Activated naive CD8-positive, alpha-beta T cell treated with anti-CD3 and anti-CD28 coated beads, Interleukin-2, amount 10 ng/mL, durations not matched to agents 7 days and 5 days (primary cell): Measurements from ENCODE around the gene GPS1. TPM values are rescaled to one million over a fixed set of nuclear protein-coding genes. Genes with fewer than 3 reads are reported as not detected.

ENCODE experiments used
- ATAC-seq: fragments of 150-1000 bp; cut with Tn5 transposase; one replicate; pipeline ENCODE4 v1.10.0; 2021; ENCODE audit warnings: low read depth, moderate library complexity
- POLR2A ChIA-PET: fragments of 350-600 bp; sonication (Branson Sonifier 250); formaldehyde crosslinking; loops from one replicate; lab custom pipeline; 2021; ENCODE audit warnings: antibody characterized with exemption; lab: Charles Lee
- DNase-seq: peaks from one replicate; pipeline ENCODE4 v3.0.0; 2021
- H3K27ac Mint-ChIP-seq: one replicate; pipeline ENCODE4 v1.8.0; 2022; ENCODE audit warnings: mild to moderate bottlenecking, mixed read lengths
- H3K27me3 Mint-ChIP-seq: one replicate; pipeline ENCODE4 v1.8.0; 2022; ENCODE audit warnings: mild to moderate bottlenecking, moderate library complexity, mixed read lengths
- H3K36me3 Mint-ChIP-seq: one replicate; pipeline ENCODE4 v1.8.0; 2021; ENCODE audit warnings: mild to moderate bottlenecking, mixed read lengths
- H3K4me1 Mint-ChIP-seq: one replicate; pipeline ENCODE4 v1.8.0; 2021; ENCODE audit warnings: mixed read lengths
- H3K4me3 Mint-ChIP-seq: one replicate; pipeline ENCODE4 v1.8.0; 2022; ENCODE audit warnings: mild to moderate bottlenecking, moderate library complexity, mixed read lengths
- H3K9me3 Mint-ChIP-seq: one replicate; pipeline ENCODE4 v1.8.0; 2021; ENCODE audit warnings: mixed read lengths
- total RNA-seq, 2 experiments: library from RNA; stranded (reverse); gene quantifications; one replicate each; pipeline ENCODE4 v1.2.3, GENCODE V29; 2021

GPS1 gene
- total RNA-seq, 2 experiments from 2014 or later = 76.0 to 79.8 TPM

DNA sequence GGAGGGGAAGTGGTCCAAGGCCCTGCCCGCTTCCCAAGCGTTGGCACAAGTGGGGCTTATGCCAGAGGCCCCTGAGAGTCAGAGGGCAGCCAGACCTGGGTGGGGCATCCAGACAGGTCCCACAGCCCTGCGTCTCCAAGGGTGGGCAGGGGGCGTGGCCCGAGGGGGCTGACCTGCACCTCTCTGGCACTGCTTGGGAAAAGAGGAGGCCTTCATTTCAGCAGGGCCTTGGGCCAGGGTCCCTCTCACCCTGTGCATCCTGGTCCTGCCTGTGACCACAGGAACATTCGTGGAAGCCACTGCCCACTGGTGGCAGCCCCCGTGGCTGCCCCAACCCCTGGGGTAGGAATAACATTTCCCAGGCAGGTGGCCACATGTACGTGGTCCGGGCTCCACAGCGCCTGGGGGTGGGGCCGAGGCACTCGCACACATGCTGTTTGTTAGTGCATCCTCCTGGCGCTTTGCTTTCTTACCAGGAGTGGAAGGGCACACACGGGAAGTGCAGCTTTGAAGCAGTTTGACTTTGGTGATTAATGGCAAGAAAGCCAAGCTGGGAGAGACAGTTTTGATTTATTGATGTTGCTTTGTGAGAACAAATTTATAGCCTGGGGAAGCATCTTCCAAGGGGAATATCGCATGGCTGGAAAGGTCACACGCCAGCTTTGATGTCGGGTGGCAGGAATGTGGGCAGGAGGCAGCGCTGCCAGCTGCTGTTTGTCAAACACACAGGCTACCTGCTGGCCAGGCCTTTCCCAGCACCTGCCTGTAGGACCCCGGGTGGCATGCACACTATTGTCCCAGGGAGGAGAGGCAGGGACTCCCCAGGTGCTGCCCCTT lies 33.3 kb upstream of the GPS1 start:
- peak overlapping the region; percentile 15 for H3K27ac Mint-ChIP-seq
- peaks cover 9% of the 10 kb centered on the region for H3K4me1 Mint-ChIP-seq
- ATAC-seq (no peak), DNase-seq (no peak)
- H3K9me3 Mint-ChIP-seq = no peaks in the 10 kb centered on the region
- H3K36me3 Mint-ChIP-seq = no peaks in the 10 kb centered on the region
- no peaks in the 10 kb centered on the region for H3K27me3 Mint-ChIP-seq
- POLR2A ChIA-PET = interaction anchor here (5.7 kb wide), 1 partner anchor 58 kb away, joined by 39 read pairs; the partner anchor contains the start of gene NOTUM
- H3K4me3 Mint-ChIP-seq = no peak overlapping the region

DNA sequence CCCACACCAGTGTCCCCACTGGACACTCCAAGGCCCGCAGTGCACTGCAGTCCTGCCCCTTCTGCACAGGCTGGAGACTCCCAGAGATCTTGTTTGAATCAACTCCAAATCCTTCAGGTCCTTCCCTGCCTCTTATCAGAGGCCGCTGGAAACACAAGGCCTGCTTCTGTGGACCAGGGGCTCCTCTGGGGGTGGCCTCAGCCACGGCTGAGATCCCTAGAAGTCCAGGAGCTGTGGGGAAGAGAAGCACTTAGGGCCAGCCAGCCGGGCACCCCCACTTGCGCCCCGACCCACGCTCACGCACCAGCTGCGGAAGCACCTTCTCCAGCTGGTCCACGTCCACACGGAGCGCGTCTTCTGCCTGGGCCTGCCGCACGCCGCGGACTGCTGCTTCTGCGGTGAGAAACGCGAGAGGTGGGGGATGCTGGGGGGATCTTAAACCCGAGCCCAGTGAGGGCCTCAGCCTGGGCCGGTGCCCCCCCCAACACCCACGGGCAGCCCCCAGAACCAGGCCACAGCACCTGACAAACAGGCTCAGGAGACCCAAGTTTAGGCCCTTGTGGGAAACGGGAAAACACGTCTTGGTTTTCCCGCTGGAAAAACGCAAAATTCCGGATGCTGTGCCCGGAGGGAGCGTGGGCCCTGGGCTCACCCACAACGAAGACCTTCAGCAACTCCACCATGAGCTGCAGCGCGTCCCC lies 32.6 kb upstream of the GPS1 start:
- DNase-seq (no peak), ATAC-seq (no peak)
- no peaks in the 10 kb centered on the region for H3K36me3 Mint-ChIP-seq
- no peak overlapping the region for H3K27ac Mint-ChIP-seq
- H3K4me1 Mint-ChIP-seq = peaks cover 12% of the 10 kb centered on the region
- POLR2A ChIA-PET = interaction anchor here (1.0 to 5.7 kb wide), 3 partner anchors 11 to 59 kb away, joined by 3 to 39 read pairs (median 3); partner anchors contain the start of gene NOTUM
- no peaks in the 10 kb centered on the region for H3K9me3 Mint-ChIP-seq
- H3K27me3 Mint-ChIP-seq = no peaks in the 10 kb centered on the region
- H3K4me3 Mint-ChIP-seq = no peak overlapping the region

DNA sequence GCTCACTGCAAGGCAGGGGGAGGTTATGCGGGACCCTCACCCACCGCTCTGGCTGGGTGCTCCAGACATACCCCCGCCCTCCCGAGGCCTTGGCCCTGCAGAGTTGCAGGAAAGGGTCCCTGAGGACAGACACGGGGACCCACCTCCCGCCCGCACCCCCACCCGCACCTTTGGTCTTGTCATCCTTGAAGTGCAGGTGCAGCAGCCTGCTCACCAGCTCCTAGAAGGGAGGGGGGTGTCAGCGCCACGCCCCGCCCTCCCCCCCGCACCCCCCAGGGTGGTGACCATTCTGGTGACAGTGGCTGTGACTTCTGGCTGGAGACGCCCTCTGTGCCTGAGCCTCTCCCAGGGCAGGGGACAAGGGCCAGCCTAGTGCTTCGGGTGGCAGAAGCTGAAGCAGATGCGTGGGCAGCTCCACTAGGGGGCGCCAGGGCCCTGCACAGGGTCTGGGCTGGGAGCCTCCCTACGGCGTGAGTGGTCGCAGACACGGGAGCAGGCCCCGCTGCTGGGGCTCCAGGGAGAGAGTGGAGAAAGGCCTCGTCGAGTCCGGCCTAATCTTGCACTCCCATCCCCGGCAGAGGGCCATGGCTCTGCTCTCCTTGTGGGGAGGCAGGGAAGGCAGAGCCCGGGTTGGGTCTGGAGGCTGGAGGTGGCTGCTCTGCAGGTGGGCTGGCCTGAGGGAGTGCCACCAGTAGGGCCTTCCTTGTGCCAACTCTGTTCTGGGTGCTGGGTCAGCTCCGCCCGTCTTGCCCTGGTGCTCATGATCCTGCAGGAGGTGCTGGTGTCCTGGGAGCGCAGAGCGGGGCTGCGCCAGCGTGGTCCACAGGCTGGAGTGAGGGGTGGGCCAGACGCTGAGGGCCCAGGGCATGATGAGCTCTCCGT lies 31.8 kb upstream of the GPS1 start:
- Mint-ChIP-seq H3K4me3 (peak overlapping the region; percentile 16), H3K36me3 (no peaks in the 10 kb centered on the region), H3K9me3 (no peaks in the 10 kb centered on the region), H3K4me1 (peaks cover 13% of the 10 kb centered on the region), H3K27ac (no peak overlapping the region), H3K27me3 (no peaks in the 10 kb centered on the region)
- DNase-seq (peak; percentile 82), ATAC-seq (no peak)
- POLR2A ChIA-PET = interaction anchor here (0.7 to 5.7 kb wide), 5 partner anchors 10 to 78 kb away, joined by 3 to 39 read pairs (median 3); partner anchors contain the start of genes DCXR, FASN and NOTUM

DNA sequence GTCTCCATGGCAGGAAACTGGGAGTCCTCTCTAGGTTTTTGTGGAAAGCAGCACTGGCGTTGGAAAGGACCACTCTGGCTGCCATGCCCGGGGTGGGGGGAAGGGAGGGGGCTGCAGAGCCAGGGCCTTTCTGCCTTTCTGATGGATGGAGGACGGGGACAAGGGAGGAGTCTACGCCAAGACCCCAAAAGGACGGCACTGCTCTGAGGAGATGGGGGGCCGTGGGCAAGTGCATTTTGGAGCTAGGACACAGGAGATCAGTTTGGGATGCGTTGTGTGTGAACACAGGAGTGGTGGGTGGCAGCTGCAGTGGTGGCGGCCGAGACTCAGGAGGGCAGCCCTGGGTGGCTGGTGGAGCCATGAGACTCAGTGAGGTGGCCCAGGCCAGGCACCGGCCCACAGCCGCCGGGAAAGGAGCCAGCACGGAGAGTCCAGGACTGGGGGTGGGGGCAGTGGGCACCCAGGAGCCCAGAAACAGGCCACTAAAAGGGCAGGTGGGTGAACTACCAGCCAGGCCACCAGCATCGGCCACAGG lies 31.1 kb upstream of the GPS1 start:
- Mint-ChIP-seq H3K9me3 (no peaks in the 10 kb centered on the region), H3K36me3 (no peaks in the 10 kb centered on the region), H3K4me3 (peak overlapping the region; percentile 22), H3K27ac (peak overlapping the region; percentile 65), H3K4me1 (peaks cover 15% of the 10 kb centered on the region), H3K27me3 (no peaks in the 10 kb centered on the region)
- ATAC-seq (no peak), DNase-seq (no peak)
- POLR2A ChIA-PET = interaction anchor here (0.5 to 5.7 kb wide), 9 partner anchors 9 to 78 kb away, joined by 3 to 39 read pairs (median 4); partner anchors contain the start of genes DCXR and NOTUM

GRCh38 chr17:82021107-82021899 lies 30.4 kb upstream of the GPS1 start:
- ATAC-seq = no peak
- no peaks in the 10 kb centered on the region for H3K36me3 Mint-ChIP-seq

DNA sequence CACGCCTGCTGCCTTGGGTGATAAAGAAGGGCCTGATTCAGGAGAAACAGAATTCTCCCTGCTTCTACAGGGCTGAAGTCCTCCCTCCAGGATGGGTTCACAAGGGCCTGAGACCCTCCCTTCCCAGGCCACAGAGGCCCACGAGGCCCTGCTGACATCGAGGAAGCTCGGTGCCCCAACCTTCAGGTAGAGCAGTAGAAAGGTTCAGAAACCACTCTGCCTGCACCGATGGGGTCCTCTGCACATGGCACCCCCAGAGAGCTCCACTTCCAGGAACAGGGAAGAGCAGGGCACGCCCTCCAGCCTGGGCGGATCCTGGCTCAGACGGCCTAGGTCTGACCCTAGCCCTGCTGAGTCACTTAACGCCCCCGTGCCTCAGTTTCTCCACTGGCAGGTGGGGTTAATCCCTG lies 29.8 kb upstream of the GPS1 start:
- Mint-ChIP-seq H3K27ac (peak overlapping the region; percentile 72), H3K27me3 (no peaks in the 10 kb centered on the region), H3K4me3 (peak overlapping the region; percentile 86), H3K36me3 (no peaks in the 10 kb centered on the region), H3K9me3 (no peaks in the 10 kb centered on the region), H3K4me1 (peaks cover 16% of the 10 kb centered on the region)
- no peak for DNase-seq
- POLR2A ChIA-PET = interaction anchor here (0.6 to 5.7 kb wide), 17 partner anchors 9 to 1750 kb away, joined by 3 to 39 read pairs (median 3); partner anchors contain the start of genes DCXR, DUS1L and NOTUM
- ATAC-seq = no peak

More at GRCh38 chr17:82021107-82021899, 30.4 kb upstream of the GPS1 start:
- Mint-ChIP-seq H3K27me3 (no peaks in the 10 kb centered on the region), H3K4me3 (peak overlapping the region; percentile 86), H3K27ac (peak overlapping the region; percentile 72), H3K9me3 (no peaks in the 10 kb centered on the region), H3K4me1 (peaks cover 15% of the 10 kb centered on the region)
- DNase-seq = peak; percentile 69
- POLR2A ChIA-PET = interaction anchor here (0.5 to 5.7 kb wide), 15 partner anchors 9 to 471 kb away, joined by 3 to 39 read pairs (median 4); partner anchors contain the start of genes DCXR, DUS1L and NOTUM

DNA sequence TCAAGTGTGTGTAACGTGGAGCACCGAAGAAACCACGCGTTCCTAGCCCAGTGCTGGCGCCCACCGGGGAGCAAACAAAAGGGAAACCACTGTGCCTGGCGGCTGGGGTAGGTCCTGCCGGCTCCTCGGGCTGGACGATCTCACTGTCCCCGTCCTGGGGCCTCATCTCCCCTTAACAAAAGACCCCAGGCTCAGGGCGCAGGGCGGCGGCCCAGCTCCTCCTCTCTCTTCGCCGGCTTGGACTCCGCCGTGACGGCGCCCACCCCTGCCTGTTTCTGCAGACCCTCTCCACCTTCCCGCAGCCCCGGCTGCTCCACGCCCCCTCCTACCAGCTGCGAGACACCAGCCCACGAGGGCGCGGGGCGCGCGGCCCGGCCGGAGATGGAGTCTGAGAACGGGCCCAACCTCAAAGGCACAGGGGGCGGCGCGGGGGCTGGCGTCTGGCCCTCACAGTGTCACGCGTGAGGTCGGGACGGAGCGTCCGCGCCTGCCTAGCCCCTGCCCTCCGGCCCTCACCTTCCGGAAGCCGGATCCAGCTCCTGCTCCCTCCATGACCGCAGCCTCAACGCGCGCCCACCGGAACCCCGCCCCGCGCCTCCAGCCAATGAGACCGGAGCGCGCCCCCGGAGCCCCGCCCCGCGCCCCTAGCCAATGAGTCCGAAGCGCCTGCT lies 29.3 kb upstream of the GPS1 start, which contains the start of gene CENPX:
TSS of gene CENPX (minus strand) at position 569 of the 671 bp plus-strand sequence. CDS start at position 552, 17 bp downstream.
- POLR2A ChIA-PET = interaction anchor here (0.7 to 5.7 kb wide), 20 partner anchors 8 to 1750 kb away, joined by 3 to 39 read pairs (median 4); partner anchors contain the start of genes ANAPC11, ASPSCR1, DCXR and DUS1L
- peaks cover 19% of the 10 kb centered on the region for H3K4me1 Mint-ChIP-seq
- ATAC-seq (no peak), DNase-seq (peak; percentile 54)
- no peaks in the 10 kb centered on the region for H3K27me3 Mint-ChIP-seq
- peak within 1 kb of the TSS; percentile 72 for H3K27ac Mint-ChIP-seq
- H3K9me3 Mint-ChIP-seq = no peaks in the 10 kb centered on the region
- no peaks in the 10 kb centered on the region for H3K36me3 Mint-ChIP-seq
- peak within 1 kb of the TSS; percentile 86 for H3K4me3 Mint-ChIP-seq

DNA sequence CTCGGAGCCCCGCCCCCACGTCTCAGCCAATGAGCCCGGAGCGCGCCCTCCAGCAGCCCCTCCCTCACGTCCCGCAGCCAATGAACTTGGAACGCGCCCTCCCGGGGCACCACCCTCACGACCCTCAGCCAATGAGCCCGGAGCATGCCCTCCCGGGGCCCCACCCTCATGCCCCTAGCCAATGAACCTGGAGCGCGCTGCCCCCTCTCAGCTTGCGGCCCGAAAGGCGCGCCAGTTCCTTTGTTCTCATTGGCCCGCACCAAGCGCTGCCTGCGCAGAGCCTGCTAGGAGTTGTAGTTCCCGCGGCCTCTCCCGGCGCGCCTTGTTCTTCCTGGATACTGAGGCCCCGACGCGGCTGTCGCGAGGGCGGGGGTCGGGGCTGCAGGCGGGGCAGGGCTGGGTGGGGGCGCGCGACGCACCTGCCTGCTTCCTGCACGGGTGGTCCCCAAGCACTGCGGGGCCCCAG lies 28.7 kb upstream of the GPS1 start, which contains the start of gene LRRC45:
TSS of gene LRRC45 (plus strand) at position 325 of the 466 bp plus-strand sequence. CDS start 339 bp downstream, outside the sequence.
- POLR2A ChIA-PET = interaction anchor here (0.7 to 5.7 kb wide), 15 partner anchors 8 to 206 kb away, joined by 3 to 39 read pairs (median 4); partner anchors contain the start of genes ANAPC11, ASPSCR1, DCXR and FASN
- Mint-ChIP-seq H3K36me3 (no peaks in the 10 kb centered on the region), H3K27me3 (no peaks in the 10 kb centered on the region), H3K9me3 (no peaks in the 10 kb centered on the region), H3K4me1 (peaks cover 19% of the 10 kb centered on the region), H3K4me3 (peak within 1 kb of the TSS; percentile 86), H3K27ac (peak within 1 kb of the TSS; percentile 72)
- DNase-seq (peak; percentile 100), ATAC-seq (peak; percentile 94)

DNA sequence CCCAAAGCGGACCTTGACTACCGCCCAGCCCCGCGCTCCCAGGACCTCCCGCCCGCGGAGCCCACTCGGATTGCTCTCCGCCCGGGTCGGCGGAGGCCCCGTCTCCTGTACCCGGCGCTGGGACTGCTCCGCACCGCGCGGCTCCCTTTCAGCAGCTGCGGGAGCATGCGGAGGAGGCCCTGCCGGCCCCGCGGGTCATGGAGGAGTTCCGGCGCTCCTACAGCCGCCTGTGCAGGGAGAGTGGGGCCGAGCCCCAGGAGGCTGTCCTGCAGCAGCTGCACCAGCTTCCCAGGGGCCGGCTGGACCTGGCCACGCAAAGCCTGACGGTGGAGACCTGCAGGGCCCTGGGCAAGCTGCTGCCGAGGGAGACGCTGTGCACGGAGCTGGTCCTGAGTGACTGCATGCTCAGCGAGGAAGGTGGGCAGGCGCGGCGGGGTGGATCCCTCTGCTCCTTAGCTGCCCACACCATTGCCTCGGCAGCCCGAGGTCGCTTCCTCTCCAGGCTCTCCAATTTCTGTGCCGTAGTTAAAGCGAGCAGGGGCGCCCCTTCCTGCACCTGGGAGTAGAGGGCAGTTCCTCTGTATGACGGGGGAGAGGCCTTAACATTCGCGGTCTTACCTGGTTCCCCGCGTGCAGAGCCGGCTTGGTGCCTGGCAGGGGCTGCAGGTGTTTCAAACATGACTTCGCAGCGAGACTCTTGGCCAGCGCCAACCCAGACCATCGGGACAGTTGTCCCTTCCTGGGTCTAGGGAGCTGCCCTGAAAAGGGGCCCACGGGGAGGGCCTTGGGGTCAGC lies 28.1 kb upstream of the GPS1 start:
- H3K36me3 Mint-ChIP-seq = no peaks in the 10 kb centered on the region
- peaks cover 19% of the 10 kb centered on the region for H3K4me1 Mint-ChIP-seq
- no peaks in the 10 kb centered on the region for H3K9me3 Mint-ChIP-seq
- H3K27ac Mint-ChIP-seq = peak overlapping the region; percentile 60
- H3K4me3 Mint-ChIP-seq = peak overlapping the region; percentile 86
- DNase-seq = no peak
- POLR2A ChIA-PET = interaction anchor here (0.7 to 5.7 kb wide), 13 partner anchors 8 to 215 kb away, joined by 3 to 39 read pairs (median 4); partner anchors contain the start of genes ANAPC11, ASPSCR1, DCXR and FASN
- H3K27me3 Mint-ChIP-seq = no peaks in the 10 kb centered on the region
- no peak for ATAC-seq

DNA sequence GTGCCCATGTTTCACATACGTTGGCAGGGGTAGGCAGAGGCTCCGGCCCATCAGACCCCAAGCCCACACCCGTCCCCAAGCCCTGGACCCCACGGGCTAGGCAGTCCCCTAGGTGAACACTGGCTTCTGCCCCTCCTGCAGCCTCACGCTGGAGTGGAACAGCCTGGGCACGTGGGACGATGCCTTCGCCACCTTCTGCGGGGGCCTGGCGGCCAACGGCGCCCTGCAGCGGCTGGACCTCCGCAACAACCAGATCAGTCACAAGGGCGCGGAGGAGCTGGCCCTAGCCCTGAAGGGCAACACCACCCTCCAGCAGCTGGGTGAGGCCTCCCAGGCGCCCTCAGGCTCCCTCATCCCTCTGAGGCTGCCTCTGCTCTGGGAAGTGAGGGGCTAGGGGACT lies 26.8 kb upstream of the GPS1 start:
- H3K27ac Mint-ChIP-seq = no peak overlapping the region
- ATAC-seq (no peak), DNase-seq (no peak)
- peaks cover 4% of the 10 kb centered on the region for H3K36me3 Mint-ChIP-seq
- POLR2A ChIA-PET = interaction anchor here (2.0 kb wide), 1 partner anchor 81 kb away, joined by 6 read pairs; no protein-coding TSS in a partner anchor
- H3K27me3 Mint-ChIP-seq = no peaks in the 10 kb centered on the region
- H3K4me3 Mint-ChIP-seq = no peak overlapping the region
- H3K4me1 Mint-ChIP-seq = peaks cover 22% of the 10 kb centered on the region
- H3K9me3 Mint-ChIP-seq = no peaks in the 10 kb centered on the region
